ENCODE data around the gene ARRDC5.
"Not testable (repeated sequence)": the region's sequence is repeated elsewhere in the genome, so short reads cannot be mapped to it uniquely, and the experiment has no call there.

The ARRDC5 gene

DNA sequence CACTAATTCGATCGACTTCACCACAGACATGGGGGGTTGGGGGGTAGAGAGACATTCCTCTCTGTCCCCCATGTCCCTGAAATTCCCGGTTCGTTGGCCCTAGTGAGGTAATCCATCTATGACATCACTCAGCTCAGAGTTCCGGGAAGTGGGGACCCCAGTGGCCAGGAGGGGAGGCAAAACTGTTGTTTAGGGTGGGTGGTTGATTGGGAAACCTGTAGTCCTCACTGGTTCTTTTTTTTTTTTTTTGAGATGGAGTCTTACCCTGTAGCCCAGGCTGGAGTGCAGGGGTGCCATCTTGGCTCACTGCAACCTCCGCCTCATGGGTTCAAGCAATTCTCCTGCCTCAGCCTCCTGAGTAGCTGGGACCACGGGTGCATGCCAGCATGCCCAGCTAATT lies at the start of gene ARRDC5:
Gene ARRDC5 (minus strand): TSS at position 101 of the 400 bp plus-strand sequence. CDS start 71 bp downstream, at position 30.
- DNase-seq = no peak

DNA sequence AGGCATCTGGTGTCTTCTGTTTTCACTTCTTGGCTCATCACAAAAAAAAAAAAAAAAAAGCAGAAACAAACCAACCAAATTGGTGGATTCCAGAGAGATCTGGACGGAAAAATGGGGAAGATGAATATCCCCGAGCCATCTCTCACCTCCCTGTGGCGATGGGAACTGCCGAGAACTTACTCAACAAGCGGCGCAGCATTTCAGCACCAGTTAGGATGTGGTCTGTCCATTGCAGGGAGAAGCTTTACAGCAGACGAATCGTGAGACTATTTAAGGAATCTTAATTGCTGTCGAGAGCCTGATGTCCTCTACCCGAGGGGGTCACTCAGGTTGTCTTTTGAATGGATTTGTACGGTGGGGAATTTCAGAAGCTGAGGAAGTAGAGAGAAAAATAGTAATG lies 49.0 kb upstream of the ARRDC5 start:
- no peak for DNase-seq

DNA sequence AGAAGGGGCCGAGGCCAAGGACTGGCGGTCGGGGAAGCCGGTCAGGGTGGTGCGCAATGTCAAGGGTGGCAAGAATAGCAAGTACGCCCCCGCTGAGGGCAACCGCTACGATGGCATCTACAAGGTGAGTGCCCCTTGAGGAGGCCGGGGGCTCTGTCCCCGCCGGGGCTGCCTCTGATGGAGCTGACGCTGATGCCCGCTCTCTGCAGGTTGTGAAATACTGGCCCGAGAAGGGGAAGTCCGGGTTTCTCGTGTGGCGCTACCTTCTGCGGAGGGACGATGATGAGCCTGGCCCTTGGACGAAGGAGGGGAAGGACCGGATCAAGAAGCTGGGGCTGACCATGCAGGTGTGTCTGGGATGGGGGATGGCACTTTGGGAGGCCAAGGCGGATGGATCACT lies 48.0 kb upstream of the ARRDC5 start:
- DNase-seq = not testable (repeated sequence)

DNA sequence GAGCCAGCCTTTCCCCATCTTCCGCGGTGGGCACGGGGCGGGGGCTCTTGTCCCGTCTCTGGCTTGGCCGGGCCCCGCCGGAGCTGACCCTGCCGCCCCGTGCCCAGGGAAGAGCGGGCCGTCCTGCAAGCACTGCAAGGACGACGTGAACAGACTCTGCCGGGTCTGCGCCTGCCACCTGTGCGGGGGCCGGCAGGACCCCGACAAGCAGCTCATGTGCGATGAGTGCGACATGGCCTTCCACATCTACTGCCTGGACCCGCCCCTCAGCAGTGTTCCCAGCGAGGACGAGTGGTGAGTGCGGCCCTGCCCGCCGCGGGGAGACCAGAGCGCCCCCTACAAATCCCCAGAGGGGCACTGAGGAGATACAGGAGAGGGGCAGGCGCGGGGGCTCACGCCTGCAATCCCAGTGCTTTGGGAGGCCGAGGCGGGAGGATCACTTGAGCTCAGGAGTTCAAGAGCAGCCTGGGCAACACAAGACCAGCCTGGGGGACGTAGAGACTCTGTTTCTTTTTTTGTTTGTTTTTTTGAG lies 39.0 kb upstream of the ARRDC5 start:
- DNase-seq = not testable (repeated sequence)

DNA sequence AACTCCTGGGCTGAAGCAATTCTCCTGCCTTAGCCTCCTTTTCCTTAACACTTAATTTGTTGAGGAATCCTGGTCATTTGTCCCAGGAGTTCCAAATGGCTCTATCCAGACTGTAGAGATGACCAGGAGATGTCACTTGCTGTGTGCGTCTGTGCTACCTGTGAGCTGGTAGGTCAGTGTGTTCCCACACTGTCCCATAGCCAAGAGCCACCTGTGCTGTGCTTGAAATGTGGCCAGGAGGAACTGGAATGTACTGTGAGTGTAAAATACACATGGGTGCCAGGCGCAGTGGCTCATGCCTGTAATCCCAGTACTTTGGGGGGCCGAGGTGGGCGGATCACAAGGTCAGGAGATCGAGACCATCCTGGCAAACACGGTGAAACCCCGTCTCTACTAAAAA lies 36.8 kb upstream of the ARRDC5 start:
- DNase-seq = no peak

DNA sequence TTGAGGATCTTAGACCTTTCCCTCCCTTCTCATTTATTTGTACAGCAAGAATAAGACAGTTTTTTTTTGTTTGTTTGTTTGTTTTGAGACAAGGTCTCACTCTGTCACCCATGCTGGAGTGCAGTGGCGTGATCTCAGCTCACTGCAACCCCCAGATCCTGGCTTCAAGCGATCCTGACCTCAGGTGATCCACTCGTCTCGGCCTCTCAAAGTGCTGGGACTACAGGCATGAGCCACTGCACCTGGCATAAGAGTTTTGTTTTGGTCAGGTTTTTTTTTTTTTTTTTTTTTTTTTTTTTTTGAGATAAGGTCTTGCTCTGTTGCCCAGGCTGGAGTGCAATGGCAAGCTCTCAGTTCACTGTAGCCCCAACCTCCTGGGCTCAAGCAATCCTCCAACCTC lies 35.8 kb upstream of the ARRDC5 start:
- DNase-seq = not testable (repeated sequence)

DNA sequence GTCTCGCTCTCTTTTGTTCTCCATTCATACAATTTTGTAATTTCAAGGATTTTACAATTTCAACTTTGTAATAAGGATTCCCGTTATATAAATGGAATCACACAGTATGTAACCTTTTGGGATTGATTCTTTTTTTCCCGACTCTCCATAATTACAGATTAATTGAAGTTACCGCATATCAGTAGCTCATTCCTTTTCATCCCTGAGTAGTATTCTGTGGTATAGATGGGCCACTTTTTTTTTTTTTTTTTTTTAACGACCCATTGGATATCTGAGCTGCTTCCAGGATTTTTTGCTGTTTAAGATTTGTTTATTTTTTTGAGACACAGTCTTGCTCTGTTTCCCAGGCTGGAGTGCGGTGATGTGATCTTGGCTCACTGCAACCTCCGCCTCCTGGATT lies 34.4 kb upstream of the ARRDC5 start:
- DNase-seq = no peak

DNA sequence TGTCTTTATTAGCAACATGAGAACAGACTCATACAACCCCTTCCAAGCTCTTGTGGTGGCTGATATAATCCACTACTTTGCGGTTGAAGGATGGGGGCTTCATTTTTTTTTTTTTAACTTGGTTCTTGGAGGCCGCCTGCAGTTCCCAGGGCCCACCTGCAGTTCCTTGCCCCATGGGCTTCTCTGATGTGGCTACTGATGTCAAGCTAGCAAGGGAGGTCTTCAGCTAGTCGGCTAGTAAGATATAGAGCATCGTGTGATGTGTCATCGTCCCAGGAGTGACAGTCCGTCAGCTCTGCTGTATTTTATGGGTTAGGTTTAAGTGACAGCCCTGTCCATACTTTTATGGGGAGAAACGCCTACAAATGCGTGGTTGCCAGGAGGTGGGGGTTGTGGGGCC lies 32.7 kb upstream of the ARRDC5 start:
- no peak for DNase-seq

DNA sequence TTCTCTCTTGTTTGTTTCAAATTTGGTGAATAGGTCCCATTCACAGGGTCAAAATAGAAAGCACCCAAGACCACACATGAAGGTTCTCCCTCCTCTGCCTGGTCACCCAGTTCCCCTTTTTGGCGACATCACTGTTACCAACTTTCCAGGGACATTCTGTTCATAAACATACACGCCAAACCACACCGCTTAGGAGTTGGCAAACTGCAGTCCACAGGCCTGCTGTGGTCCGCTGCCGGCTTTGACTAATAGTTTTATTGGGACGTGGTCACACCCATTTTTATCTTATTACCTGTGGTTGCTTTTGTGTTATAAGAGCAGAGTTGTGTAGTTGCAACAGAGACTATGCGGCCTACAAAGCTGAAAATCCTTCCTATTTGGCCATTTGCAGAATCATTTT lies 30.8 kb upstream of the ARRDC5 start:
- peak in 1 of 56 donors; percentile 6 for DNase-seq

DNA sequence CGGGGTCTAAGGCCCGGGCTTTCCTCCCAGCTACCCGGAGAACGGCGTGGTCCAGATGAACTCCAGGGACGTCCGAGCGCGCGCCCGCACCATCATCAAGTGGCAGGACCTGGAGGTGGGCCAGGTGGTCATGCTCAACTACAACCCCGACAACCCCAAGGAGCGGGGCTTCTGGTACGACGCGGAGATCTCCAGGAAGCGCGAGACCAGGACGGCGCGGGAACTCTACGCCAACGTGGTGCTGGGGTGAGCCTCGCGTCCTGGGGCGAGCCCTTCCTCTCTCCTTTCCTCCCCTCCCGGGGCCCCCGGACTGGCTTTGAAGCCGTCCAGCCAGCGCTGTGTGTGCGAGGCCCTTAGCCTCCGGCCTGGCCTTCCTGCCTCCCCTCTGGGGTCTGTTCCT lies 30.0 kb upstream of the ARRDC5 start:
- DNase-seq = no peak

DNA sequence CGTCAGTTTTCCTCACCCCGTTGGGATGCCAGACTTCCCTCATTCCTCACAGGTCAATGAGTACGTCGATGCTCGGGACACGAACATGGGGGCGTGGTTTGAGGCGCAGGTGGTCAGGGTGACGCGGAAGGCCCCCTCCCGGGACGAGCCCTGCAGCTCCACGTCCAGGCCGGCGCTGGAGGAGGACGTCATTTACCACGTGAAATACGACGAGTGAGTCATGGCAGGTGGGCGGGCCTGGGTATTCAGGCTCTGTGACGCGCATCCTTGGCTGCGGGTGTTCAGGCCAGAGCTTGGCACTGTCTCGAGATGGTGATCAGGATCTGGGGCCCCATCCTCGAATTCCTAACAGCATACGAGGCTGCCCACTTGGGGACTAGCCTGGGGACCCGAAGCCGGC lies 28.0 kb upstream of the ARRDC5 start:
- no peak for DNase-seq

DNA sequence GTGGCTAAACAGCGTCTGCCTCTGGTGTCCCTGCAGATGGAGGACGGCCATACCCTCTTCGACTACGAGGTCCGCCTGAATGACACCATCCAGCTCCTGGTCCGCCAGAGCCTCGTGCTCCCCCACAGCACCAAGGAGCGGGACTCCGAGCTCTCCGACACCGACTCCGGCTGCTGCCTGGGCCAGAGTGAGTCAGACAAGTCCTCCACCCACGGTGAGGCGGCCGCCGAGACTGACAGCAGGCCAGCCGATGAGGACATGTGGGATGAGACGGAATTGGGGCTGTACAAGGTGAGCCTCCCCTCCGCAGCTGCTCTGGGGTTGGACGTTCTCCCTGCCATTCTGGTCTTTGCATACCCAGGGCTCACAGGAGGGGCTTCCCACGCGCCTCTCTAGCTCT lies 26.5 kb upstream of the ARRDC5 start:
- DNase-seq = no peak

DNA sequence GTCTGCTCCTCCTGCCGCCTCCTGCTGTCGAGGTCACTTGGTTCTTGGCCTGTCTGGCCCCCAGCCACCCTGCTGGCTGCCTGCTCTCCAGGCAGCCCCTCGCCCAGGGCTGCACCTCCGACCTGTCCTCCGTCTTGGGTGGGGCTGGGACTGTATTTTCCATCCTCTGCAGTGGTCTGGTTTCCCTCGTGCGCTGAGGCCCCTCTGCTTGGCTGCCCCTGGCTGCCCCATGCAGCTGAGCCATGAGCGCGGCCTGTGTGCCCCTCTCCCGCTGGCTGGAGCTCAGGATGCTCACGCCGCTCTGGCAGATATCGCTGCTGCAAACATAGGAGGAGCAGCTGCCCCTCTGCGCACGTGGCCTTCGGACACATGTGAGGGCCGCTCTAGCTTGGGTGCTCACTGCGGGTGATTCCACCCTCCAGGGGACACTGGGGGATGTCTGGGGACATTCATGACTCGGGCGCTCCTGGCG lies 20.6 kb upstream of the ARRDC5 start:
- DNase-seq = no peak

DNA sequence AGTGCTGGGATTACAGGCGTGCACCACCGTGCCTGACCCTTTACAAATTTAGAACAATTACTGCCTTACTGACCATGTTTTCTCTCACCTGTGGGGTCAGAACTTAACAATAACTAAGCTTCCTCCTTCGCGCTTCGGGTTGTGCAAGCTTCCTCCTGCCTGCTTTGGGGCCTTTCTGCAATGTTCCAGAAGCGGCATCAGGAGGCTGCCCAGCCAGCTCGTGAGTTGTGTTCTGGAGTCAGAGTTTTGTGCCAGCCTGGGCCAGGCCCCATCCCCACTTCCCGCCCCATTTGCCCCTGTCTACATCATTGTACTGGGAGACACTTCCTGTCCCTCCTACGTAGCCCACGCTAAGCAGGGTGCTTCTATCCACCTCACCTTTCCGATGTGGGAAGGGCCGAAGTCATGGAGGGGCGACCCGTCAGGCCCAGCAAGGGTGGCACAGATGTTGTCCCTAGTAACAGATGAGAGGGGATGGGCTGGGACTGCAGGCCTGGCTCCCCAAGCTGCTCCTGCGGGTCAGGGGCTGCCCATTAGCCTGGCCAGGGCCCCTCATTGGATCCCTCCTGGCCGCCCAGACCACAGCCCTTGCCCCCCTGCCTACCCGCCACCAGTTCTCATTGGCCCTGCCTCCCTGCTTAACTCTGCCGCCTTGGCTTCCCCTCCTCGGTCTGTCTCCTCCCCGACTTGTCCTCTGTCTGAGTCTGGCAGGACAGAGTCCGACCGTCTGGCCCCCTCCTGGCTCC lies 20.0 kb upstream of the ARRDC5 start:
- DNase-seq = peak in 2 of 56 donors; percentile 9 to 27

DNA sequence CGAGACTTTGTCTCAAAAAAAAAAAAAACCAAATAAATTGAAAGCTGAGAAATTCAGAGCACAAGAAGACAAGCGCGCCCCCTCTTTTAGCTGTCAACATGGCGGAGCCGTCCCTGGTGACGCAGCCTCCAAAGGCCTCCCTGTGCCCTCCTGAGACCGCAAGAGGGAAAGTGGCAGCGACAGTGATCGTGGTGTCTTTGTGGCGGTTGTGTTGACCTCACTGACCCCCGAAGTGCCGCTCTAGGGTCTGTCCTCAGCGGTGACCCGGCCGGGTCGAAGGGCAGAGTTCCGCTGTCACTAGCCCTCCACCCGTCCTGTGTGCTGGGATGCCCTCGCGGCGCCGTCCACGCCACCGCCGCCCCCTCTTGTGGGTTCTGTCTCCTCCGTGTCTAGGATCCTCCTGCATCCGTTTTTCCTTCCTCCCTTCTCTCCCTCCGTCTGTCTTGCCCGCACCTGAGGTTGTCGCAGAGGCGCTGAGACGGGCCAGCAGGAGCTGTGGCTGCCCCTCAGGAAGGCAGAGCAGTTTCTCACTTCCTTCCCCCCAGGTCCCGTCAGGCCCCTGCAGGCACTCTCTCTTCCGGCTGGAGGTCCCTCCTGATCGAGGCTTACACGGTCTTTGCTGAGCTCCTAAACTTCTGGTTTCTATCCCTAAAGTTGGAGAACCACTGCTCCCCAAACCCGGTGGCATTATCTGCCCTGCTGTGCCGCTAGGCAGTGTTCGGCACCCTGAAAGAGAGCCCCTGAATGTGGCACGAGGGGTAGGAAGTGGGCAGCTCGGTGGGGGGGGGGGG lies 13.8 kb upstream of the ARRDC5 start:
- no peak for DNase-seq

DNA sequence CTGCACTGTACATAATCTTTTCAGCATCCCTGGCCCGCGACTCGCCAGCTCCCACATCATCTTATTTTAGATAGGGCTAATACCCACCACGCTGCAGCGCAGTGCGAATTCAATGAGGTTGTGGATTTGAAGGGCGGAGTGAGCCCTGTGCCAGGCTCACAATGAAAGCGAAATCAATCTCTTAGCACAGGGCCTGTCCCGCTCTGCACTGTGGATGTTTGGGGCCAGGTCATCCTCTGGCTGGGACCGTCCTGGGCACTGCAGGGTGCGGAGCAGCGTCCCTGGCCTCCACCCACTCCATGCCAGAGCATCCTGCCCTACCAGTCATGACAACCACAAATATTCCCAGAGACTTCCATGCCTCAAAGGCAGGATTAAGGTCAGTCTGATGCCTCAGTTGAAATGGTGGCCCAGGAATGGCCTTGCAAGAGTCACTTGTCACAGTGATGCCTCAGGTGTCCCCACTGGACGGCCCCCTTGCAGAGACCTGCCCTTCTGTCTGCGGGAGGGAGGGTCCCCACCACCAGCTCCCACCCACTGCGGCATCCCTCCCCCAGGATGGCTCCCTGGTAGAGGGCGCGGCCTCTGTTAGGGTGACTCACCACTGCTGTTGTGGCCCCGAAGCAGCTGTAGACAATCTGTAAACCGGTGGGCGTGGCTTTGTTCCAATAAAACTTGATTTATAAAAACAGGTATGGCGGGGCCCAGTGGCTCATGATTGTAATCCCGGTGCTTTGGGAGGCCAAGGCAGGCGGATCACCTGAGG lies 12.2 kb upstream of the ARRDC5 start:
- DNase-seq = peak in 1 of 56 donors; percentile 14

DNA sequence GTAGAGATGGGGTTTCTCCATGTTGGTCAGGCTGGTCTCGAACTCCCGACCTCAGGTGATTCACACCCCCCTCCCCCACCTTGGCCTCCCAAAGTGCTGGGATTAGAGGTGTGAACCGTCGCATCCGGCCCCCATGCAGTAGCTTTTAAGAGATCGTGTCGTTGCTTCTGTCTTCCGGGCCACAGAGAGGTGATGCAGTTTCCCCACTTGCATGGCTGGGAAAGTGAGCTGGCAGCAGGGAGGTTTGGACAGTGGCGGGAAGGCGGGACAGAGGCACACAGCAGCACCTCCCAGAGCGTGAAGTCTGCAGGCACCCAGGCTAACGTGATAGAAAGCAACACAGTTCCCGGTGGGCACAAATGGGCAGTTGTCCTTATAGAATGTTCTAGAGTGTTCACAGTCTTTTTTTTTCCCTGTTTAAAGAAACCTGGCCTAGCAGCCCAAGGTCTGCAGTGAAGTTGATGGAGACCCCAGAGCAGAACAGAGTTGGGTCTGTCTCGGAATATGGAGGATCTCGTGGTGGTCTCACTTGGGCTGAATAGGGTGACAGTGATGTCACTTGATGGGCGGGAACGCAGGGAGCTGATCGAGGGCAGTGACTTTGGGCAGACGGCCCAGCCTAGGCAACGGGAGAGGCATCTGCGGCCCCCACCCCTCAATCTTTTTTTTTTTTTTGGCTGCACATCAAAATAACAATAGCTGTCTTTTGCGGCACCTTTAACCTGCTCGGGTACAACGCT lies 11.5 kb upstream of the ARRDC5 start:
- DNase-seq = no peak

DNA sequence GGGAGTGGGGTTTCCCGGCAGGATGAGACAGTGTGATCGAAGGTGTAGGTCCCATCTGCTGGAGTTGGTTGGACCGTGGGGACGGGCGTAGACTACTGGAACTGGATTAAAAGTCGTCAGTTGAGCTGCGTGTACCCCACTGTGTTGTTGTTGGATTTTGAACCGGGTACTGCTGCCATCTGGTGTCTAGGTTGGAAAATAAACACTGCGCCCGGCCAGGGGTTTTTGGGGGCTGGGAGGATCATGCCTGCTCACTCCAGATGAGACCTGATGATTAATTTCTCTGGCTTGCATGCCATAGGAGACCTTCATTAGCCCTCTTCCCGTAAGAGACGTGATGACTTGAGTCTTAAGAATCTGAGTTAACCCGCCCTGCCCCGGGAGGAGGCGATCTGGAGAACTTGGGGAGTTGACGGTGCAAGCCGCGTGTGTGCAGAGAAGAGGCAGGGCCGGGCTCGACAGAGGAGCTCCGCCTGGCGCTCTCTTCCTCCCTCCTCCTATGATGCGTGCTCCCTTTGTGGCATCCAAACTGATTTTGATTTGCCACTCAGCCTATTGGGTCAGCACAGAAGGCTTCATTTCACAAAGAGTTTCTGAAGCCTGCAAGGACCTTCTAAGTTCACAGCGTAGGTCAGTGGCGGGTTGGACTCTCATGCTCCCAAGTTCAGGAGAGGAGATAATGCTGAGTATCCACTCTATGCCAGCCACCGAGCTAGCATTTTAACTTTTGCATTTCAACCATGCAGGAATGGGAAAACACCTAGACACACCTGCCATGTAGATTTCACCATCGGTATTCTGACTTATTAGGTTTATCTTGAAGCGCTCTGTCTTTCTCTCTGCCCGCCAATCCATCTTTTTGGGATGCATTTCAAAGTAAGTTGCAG lies 9.3 kb upstream of the ARRDC5 start:
- peak in 50 of 56 donors; percentile 5 to 83 (median 54) for DNase-seq

DNA sequence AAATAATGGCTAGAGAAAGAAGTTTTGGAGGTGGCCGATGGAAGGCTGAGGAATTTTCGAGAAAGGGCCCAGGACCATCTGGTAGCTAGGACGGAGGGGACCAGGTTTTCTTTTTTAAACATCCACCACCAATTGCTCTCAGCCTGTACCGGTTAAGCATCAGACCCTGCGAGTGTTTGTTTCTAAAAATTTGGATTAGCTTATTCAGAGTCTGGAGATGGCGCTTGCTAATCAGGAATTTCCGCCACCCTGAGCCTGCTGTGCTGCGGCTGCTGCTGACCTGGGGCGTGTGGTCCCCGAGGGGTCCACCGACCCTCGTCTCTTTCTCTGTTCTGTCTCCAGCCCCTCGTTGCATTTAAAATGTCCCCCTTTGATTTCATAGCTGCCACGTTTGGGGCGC lies 8.6 kb upstream of the ARRDC5 start:
- no peak for DNase-seq
